GM12878 (cell line): ENCODE data around the gene FANCI.

Source experiments
- CEBPB ChIP-seq, 2 experiments: fragments of 150-350 bp in 1 of 2; IDR thresholded peaks; 2 replicates each; pipeline ENCODE4 v1.6.1; 2012 to 2014; ENCODE audit warnings: low read depth in 2 of 2, low read length in 2 of 2, borderline replicate concordance in 1 of 2, inconsistent platforms in 1 of 2
- CREM ChIP-seq: IDR thresholded peaks from 2 replicates; pipeline ENCODE4 v1.6.1; 2014; ENCODE audit warnings: antibody characterized with exemption, low read depth
- CTCF ChIP-seq, 3 experiments: IDR thresholded peaks in 2 of 3; conservative IDR thresholded peaks in 1 of 3; 2 replicates each; pipeline ENCODE4 v1.5.1; 2011; ENCODE audit warnings: low read depth in 3 of 3, low read length in 3 of 3, mild to moderate bottlenecking in 3 of 3, control low read depth in 2 of 3, moderate library complexity in 2 of 3, inconsistent platforms in 1 of 3, mixed read lengths in 1 of 3; ENCODE audit not compliant: control insufficient read depth in 2 of 3, insufficient read depth in 1 of 3; ENCODE audit errors: extremely low read depth in 1 of 3
- EED ChIP-seq: sonication (generic); IDR thresholded peaks from 2 replicates; pipeline ENCODE4 v1.6.1; 2016; ENCODE audit warnings: antibody characterized with exemption, low read depth
- EP300 ChIP-seq, 2 experiments: fragments of 150-350 bp in 1 of 2; IDR thresholded peaks; 2 replicates each; pipeline ENCODE4 v1.6.1; 2011 to 2012; ENCODE audit warnings: low read depth in 2 of 2, low read length in 2 of 2, borderline replicate concordance in 1 of 2, improper control_type of control experiment in 1 of 2, inconsistent platforms in 1 of 2; ENCODE audit not compliant: control insufficient read depth in 1 of 2
- EZH2 ChIP-seq: IDR thresholded peaks from 2 replicates; pipeline ENCODE4 v1.6.1; 2012; ENCODE audit warnings: low read depth, mild to moderate bottlenecking, control low read depth, inconsistent platforms, low read length, borderline replicate concordance; ENCODE audit not compliant: control insufficient read depth
- MXI1 ChIP-seq: fragments of 150-350 bp; IDR thresholded peaks from 2 replicates; pipeline ENCODE4 v1.6.1; 2011; ENCODE audit warnings: low read depth, mild to moderate bottlenecking, inconsistent platforms, low read length, improper control_type of control experiment
- PAX8 ChIP-seq: fragments of 450-650 bp; IDR thresholded peaks from 2 replicates; pipeline ENCODE4 v1.6.1; 2017; ENCODE audit warnings: mild to moderate bottlenecking, moderate library complexity
- POLR2A ChIP-seq: IDR thresholded peaks from 2 replicates; pipeline ENCODE4 v1.6.1; 2011; ENCODE audit warnings: low read depth, mild to moderate bottlenecking, low read length
- POLR2AphosphoS5 ChIP-seq: IDR thresholded peaks from 2 replicates; pipeline ENCODE4 v1.6.1; 2011; ENCODE audit warnings: mild to moderate bottlenecking, low read length, inconsistent platforms
- REST ChIP-seq: IDR thresholded peaks from 2 replicates; pipeline ENCODE4 v1.6.1; 2012; ENCODE audit warnings: mild to moderate bottlenecking, low read depth, low read length
- USF1 ChIP-seq: IDR thresholded peaks from 2 replicates; pipeline ENCODE4 v1.6.1; 2011; ENCODE audit warnings: borderline replicate concordance, low read depth, mild to moderate bottlenecking, moderate library complexity, mixed read lengths, low read length; ENCODE audit not compliant: insufficient read depth; ENCODE audit errors: extremely low read length

- TF ChIP-seq EP300 (IDR thresholded peaks at IDR 0.05; ENCODE audit: borderline replicate concordance in 1 of 2, control insufficient read depth in 1 of 2, low read depth in 2 of 2, low read length in 2 of 2): no peak
- no peak for TF ChIP-seq CTCF (IDR thresholded peaks at IDR 0.05 in 2 of 3, conservative IDR thresholded peaks at IDR 0.05 in 1 of 3; ENCODE audit: control insufficient read depth in 2 of 3, extremely low read depth in 1 of 3, insufficient read depth in 1 of 3, low read depth in 3 of 3, low read length in 3 of 3)
- TF ChIP-seq EZH2: no peak
- no peak for TF ChIP-seq POLR2A
- no peak for TF ChIP-seq MXI1
- TF ChIP-seq USF1: no peak
- no peak for TF ChIP-seq POLR2AphosphoS5
- TF ChIP-seq CEBPB (IDR thresholded peaks at IDR 0.05; ENCODE audit: borderline replicate concordance in 1 of 2, low read depth in 2 of 2, low read length in 2 of 2): no peak
- no peak for TF ChIP-seq EED
- no peak for TF ChIP-seq PAX8
- no peak for TF ChIP-seq REST
- no peak for TF ChIP-seq CREM
Observed at GRCh38 chr15:89309993-89310392, 66.2 kb downstream of the FANCI start.
